ENCODE measurements around the gene LRMDA. TPM values are rescaled to one million over a fixed set of nuclear protein-coding genes. Genes with fewer than 3 reads are reported as not detected.

Gene LRMDA
- polyA plus RNA-seq, 1 donor (not counting 4 experiments of a cell fraction or from before 2014, with no cell fraction given): not detected

- no peak for DNase-seq (ENCODE audit: low read depth, low spot score)
- Histone ChIP-seq H2AFZ (ENCODE audit: control insufficient read depth, low read length) (no peak overlapping the region), H3K4me2 (ENCODE audit: control insufficient read depth, extremely low read depth, insufficient read depth, low read depth, low read length) (no peak overlapping the region), H3K4me1 (ENCODE audit: control insufficient read depth, extremely low read depth, insufficient read depth, low read length) (no peaks in the 10 kb centered on the region), H3K36me3 (ENCODE audit: control insufficient read depth in 2 of 2, extremely low read depth in 1 of 2, insufficient read depth in 2 of 2, low read length in 2 of 2) (no peaks in the 10 kb centered on the region), H3K27ac (ENCODE audit: control insufficient read depth, insufficient read depth, low read length) (no peak overlapping the region), H3K27me3 (ENCODE audit: control insufficient read depth, extremely low read depth, insufficient read depth, low read length) (no peaks in the 10 kb centered on the region), H3K4me3 (ENCODE audit: control insufficient read depth in 2 of 3, extremely low read depth in 1 of 3, insufficient read depth in 2 of 3, low read depth in 1 of 3, low read length in 3 of 3) (no peak overlapping the region), H3K9me1 (ENCODE audit: control insufficient read depth, extremely low read depth, insufficient read depth, low read length) (no peaks in the 10 kb centered on the region), H4K20me1 (ENCODE audit: control insufficient read depth, extremely low read depth, insufficient read depth, low read length) (no peaks in the 10 kb centered on the region), H3K9ac (ENCODE audit: control insufficient read depth, extremely low read depth, insufficient read depth, low read length) (no peak overlapping the region), H3K79me2 (ENCODE audit: control insufficient read depth, insufficient read depth, low read length) (no peaks in the 10 kb centered on the region), H3K9me3 (ENCODE audit: control insufficient read depth, low read depth, low read length) (no peaks in the 10 kb centered on the region)
- FAIRE-seq: no peak
- TF ChIP-seq, protein P1, sequence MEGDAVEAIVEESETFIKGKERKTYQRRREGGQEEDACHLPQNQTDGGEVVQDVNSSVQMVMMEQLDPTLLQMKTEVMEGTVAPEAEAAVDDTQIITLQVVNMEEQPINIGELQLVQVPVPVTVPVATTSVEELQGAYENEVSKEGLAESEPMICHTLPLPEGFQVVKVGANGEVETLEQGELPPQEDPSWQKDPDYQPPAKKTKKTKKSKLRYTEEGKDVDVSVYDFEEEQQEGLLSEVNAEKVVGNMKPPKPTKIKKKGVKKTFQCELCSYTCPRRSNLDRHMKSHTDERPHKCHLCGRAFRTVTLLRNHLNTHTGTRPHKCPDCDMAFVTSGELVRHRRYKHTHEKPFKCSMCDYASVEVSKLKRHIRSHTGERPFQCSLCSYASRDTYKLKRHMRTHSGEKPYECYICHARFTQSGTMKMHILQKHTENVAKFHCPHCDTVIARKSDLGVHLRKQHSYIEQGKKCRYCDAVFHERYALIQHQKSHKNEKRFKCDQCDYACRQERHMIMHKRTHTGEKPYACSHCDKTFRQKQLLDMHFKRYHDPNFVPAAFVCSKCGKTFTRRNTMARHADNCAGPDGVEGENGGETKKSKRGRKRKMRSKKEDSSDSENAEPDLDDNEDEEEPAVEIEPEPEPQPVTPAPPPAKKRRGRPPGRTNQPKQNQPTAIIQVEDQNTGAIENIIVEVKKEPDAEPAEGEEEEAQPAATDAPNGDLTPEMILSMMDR (optimal IDR thresholded peaks at IDR 0.05 in 1 of 3, IDR thresholded peaks at IDR 0.05 in 1 of 3, conservative IDR thresholded peaks at IDR 0.05 in 1 of 3; ENCODE audit: extremely low read depth in 1 of 3, insufficient read depth in 2 of 3, low read length in 3 of 3): no peak
- TF ChIP-seq EZH2 (IDR thresholded peaks at IDR 0.05; ENCODE audit: low read length): no peak
- dilution Hi-C loops (cut with MboI; ENCODE audit: extremely low pct_ligation_motif_present, low sequenced_read_pairs): no loop called here
Observed at GRCh38 chr10:75950997-75951589, 519.7 kb downstream of the LRMDA start.

DNA sequence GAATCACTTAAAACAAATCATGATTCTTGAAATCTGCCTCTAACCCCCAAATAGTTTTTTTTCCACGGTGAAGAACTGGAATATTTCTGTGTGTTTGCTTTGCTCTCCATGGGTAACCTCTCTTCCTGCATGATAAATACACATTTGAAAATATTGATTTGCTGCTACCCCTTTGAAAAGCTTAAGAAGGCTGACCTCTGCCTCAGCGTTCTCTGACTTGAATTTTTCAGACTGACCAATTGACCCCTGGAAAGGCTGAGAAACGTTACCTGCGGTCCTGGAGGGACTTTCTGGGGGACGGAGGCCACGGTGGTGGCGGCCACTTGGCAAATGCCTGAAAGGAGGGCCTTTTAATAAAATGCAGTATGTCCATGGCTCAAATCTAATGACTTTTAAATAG is 520.2 kb downstream of the LRMDA start:
- no peaks in the 10 kb centered on the region for H4K20me1 ChIP-seq (ENCODE audit: control insufficient read depth, extremely low read depth, insufficient read depth, low read length)
- no peaks in the 10 kb centered on the region for H3K9me3 ChIP-seq (ENCODE audit: control insufficient read depth, low read depth, low read length)
- DNase-seq (ENCODE audit: low read depth, low spot score) (no peak), FAIRE-seq (no peak)
- H3K4me2 ChIP-seq (ENCODE audit: control insufficient read depth, extremely low read depth, insufficient read depth, low read depth, low read length): no peak overlapping the region
- TF ChIP-seq EZH2 (IDR thresholded peaks at IDR 0.05; ENCODE audit: low read length): no peak
- TF ChIP-seq, protein P1 (optimal IDR thresholded peaks at IDR 0.05 in 1 of 3, IDR thresholded peaks at IDR 0.05 in 1 of 3, conservative IDR thresholded peaks at IDR 0.05 in 1 of 3; ENCODE audit: extremely low read depth in 1 of 3, insufficient read depth in 2 of 3, low read length in 3 of 3): no peak
- no peaks in the 10 kb centered on the region for H3K27me3 ChIP-seq (ENCODE audit: control insufficient read depth, extremely low read depth, insufficient read depth, low read length)
- H3K9ac ChIP-seq (ENCODE audit: control insufficient read depth, extremely low read depth, insufficient read depth, low read length): no peak overlapping the region
- H3K4me1 ChIP-seq (ENCODE audit: control insufficient read depth, extremely low read depth, insufficient read depth, low read length): no peaks in the 10 kb centered on the region
- H3K4me3 ChIP-seq (ENCODE audit: control insufficient read depth in 2 of 3, extremely low read depth in 1 of 3, insufficient read depth in 2 of 3, low read depth in 1 of 3, low read length in 3 of 3): no peak overlapping the region
- H2AFZ ChIP-seq (ENCODE audit: control insufficient read depth, low read length): no peak overlapping the region
- H3K9me1 ChIP-seq (ENCODE audit: control insufficient read depth, extremely low read depth, insufficient read depth, low read length): no peaks in the 10 kb centered on the region
- H3K79me2 ChIP-seq (ENCODE audit: control insufficient read depth, insufficient read depth, low read length): no peaks in the 10 kb centered on the region
- dilution Hi-C loops (cut with MboI; ENCODE audit: extremely low pct_ligation_motif_present, low sequenced_read_pairs): no loop called here
- no peaks in the 10 kb centered on the region for H3K36me3 ChIP-seq (ENCODE audit: control insufficient read depth in 2 of 2, extremely low read depth in 1 of 2, insufficient read depth in 2 of 2, low read length in 2 of 2)
- H3K27ac ChIP-seq (ENCODE audit: control insufficient read depth, insufficient read depth, low read length): no peak overlapping the region

Data from keratinocyte (primary cell).